HG03025 (cell line): ENCODE data around the gene PRKCZ.

Source experiments
- ATAC-seq: cut with Tn5 transposase; IDR thresholded peaks from one replicate; pipeline ENCODE4 v1.9.1; 2021; ENCODE audit warnings: mild to moderate bottlenecking, moderate library complexity; ENCODE audit not compliant: unreplicated experiment, low FRiP score

Gene PRKCZ

DNA sequence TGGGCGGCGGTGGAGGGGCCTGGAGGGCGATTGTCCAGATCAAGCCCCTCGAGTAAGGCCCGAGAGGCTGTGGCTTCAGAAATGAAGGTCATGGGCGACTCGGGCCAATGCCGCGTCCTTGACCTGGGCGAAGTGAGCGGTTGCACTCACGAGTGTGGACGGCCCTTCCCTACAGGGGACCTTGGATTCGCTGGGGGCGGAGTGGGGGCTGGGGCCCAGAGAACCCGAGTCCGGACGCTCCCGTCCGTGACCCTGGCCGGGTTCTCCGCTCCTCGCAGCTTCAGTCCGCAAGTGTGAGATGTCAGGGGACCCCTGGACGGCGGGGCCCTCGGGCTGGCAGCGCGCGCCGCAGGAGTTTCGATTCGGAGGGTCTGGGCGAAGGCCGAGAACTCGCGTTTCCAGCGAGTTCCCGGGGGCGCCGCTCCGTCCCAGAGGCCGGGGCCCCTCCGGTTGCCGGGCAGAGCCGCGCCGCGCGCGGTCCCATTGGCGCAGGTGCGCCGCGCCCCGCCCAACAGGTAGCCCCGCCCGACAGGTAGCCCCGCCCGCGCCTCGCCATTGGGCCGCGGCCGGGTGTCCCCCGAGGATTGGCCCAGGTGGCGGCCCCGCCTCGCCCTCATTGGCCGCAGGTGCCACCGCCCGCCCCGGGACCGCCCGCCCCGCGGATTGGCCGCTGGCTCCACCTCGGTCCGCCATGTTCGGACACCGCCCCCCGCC, at the start of gene PRKCZ:
PRKCZ (plus strand) TSS at position 694 of the 714 bp plus-strand sequence. CDS start 220 bp downstream, outside the sequence.
- ATAC-seq, result no peak

DNA sequence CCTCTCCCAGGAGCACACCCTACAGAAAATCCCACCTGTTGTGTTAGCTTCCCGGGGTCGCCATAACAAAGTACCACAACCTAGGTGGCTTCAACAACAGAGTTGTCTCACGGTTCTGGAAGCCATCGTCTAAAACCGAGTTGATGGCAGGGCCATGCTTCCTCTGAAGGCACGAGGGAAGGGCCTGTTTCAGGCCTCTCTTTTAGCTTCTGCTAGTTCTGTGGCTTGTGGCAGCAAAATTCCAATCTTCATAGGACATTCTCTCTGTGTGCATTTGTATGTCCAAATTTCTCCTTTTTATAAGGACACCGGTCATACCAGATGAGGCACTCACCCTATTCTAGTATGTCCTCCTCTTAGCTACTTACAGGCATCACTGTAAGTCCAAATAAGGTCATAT, 49.8 kb upstream of the PRKCZ start:
- ATAC-seq, result no peak

DNA sequence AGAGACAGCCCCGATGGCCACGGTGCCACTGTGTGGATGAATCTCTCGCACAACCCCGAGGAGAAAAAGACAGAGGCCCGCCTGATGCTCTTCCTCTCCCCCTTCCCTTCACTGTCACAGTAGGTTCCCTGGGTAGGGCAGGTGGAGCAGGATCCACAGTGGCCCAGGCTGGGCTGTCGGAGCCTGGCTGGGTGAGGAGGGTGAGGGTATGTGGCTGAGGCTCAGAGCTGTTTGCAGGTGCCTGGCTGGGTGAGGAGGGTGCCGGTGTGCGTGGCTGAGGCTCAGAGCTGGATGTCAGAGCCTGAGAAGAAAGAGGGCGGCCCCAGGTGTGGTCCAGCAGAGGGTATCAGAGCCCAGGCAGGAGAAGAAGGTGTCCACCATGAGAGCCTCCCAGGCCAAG, 49.4 kb upstream of the PRKCZ start:
- no peak for ATAC-seq

DNA sequence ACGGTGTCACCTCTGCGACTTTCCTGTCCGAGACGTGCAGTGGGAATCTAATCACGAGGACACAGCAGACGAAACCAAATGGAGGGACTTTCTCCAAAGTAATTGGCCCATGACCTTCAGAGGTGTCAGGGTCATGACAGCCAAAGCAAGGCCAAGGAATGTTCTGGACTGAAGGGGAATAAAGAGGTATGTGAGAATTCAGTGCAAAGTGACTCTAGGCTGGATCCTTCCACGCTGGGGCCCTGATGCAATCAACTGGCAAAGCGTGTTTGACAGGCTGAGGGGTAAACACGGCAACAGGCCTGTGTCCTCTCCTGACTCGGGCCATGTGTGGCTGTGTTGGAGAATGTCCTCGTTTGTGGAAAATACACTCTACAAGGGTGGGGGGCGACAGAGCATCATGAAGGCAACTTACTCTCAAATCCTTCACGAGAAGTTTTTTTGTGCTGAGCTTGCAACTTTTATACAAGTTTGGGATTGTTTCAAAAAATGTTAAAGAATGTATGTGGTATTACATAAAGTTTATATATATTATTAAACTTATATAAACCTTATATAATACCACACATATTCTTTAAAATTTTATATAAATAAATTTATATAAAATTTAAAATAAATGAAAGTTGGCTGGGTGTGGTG, 48.3 kb upstream of the PRKCZ start:
- no peak for ATAC-seq

DNA sequence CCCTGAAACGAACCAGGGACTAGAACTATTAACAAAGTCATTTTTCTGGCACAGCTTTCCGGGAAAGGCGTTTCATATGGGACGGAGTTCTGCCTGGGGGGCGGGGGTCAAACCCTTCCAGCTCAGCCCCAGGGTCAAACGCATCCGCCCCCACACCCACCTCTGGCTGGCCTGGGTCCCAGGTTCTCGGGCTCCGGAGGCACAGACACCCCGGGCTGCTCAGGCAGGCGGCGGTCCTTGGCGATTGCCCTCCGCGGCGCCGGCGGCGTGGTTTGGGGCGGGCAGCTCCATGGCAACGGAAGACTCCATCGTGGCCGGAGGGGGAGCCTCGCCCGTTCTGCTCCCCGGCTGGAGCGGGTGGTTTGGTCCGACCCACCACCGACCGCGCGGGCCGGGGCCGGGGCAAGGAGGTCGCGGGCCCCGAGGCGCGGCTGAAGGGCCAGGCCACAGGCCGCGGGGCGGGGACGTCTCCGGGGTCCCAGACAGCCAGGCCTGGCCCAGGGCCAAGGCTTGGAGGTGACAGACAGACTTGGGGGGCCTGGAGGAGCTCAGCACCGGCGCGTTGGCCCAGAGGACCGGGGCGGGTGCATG, 46.6 kb upstream of the PRKCZ start, which contains the start of gene CFAP74:
CFAP74 (minus strand) TSS at position 246 of the 591 bp plus-strand sequence. CDS start 12,830 bp downstream, outside the sequence.
- ATAC-seq, result no peak

DNA sequence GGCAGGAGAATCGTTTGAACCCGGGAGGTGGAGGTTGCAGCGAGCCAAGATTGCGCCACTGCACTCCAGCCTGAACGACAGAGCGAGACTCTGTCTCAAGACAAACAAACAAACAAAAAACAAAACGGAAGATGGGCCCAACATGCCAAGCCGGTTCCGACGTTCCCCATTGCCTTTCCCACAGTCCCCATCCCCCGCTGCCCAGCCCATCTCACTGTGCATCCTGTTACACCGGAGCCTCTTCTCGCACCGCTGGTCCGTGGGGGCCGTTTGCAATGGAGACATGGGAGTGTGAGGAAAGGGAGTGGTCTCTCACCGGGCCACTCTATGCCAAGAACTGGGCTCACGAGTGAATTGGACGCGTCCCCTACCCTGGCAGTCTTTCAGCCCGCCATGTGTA, 45.4 kb upstream of the PRKCZ start:
- no peak for ATAC-seq

DNA sequence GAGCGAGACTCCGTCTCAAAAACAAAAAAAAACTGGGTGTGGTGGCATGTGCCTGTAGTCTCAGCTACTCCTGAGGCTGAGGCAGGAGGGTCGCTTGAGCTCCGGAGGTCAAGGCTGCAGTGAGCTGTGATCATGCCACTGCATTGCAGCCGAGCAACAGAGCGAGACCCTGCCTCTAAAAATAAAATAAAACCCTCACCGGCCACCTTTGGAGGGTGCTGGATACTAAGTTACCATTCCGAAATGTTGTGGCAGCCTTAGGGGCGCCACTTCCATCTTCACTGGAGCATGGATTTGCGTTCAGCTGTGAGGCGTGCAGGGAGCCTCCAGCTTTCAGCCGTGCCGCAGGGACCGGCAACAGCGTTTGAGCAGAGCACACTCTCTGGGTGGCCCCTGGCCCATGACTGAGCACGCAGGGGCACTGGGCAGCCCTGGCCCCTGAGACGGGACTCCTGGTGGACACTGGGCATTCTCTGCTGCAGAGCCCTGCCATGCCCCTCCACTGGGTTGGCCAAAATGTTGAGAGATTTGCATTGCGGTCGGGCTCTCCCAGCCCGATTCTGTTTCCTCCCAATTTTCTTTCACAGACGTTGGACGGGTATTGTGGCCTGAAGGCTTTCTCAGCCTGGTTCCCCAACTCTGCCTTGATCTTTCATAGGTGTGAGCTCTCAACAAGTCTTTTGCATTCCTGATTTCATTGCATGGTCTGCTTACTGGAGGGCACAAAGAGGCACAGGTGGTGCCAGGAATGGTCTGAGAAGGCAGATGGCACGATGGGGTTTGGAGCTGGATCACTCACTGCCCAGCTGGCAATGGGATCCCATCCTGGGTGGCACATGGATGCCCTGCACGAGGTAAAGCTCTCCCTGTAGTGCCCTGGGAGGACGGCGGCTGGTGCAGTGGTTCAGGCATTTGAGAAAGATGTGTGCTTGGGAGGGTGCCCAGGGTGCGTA, 40.8 kb upstream of the PRKCZ start:
- ATAC-seq, result no peak

DNA sequence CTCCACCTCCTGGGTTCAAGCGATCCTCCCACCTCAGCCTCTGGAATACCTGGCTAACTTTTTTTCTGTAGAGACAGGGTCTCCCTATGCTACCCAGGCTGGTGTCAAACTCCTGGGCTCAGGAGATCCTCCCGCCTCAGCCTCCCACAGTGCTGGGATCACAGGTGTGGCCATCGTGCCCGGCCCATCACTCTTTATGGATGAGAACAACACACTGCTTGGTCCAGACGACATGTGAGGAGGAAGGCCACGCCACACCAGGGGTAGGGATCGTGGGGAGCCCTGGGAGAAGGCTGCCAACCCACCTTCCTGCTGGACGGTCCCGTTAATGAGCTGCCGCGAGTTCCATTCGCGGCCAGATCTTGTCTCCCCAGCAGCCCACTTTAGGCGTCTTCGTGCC, 36.0 kb upstream of the PRKCZ start:
- ATAC-seq, result no peak

DNA sequence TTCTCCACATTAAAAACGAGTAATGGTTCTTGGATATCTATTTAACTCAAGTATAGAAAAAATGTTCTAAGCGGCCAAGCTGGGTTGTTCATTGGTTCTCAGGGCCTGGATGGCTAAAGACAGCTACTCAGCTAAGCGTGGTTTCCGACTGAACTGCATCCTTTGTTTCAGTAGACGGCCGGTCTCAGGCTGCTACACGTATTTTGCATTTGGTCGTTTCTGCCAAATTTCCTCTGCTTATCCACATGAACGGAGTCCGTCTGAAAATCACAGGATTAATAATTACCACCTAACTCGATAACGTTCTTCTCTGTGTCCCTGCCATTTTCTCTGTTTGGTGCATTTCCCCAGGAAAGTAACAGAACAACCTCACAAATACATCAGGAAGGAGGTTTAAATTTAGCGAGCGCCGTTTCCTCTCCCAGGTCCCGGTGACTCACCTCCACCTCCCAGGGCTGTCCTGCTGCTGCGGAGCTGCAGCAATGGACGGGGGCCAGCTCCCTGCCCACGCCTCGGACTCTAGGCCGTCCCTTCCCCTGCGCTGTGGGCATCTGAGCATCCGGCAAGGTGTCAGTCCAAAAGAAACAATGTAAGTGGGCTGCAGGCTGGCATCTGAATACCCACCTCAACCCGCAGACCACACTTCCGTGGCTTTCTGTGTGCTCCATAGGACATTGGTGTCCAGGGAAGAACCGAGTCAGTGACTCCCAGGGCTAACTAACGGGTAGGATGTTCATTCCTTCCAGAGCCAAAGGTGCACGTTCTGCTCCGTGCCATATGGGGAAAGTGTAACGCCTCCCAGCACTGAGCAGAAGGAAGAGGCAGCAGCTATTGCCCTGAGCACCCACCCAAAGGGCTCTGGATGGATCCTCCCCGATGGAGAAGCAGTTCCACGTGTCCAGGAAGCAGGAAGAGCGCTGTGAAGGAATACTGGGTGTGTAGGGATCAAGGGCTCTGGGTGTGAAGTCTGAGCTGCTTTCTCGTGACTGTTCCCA, 35.2 kb upstream of the PRKCZ start:
- ATAC-seq, result no peak

DNA sequence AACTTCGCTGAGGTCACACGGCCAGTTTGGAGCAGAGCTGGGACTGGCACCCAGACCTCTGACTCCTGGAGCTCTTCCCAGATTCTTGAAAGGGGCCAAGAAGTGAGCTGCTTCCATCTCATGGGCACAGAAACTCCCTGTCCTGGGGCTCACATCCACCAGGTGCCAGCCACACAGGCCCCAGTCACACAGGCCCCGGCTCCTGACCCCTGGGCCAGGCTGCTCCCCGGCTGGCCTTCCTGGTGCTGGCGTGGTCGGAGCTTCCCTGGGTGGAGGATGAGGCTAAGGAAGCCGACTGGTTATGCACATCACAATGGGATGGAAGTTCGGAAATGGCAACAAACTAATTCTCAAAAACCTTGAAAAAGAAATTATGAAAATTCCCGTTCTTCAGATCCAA, 34.1 kb upstream of the PRKCZ start:
- no peak for ATAC-seq

DNA sequence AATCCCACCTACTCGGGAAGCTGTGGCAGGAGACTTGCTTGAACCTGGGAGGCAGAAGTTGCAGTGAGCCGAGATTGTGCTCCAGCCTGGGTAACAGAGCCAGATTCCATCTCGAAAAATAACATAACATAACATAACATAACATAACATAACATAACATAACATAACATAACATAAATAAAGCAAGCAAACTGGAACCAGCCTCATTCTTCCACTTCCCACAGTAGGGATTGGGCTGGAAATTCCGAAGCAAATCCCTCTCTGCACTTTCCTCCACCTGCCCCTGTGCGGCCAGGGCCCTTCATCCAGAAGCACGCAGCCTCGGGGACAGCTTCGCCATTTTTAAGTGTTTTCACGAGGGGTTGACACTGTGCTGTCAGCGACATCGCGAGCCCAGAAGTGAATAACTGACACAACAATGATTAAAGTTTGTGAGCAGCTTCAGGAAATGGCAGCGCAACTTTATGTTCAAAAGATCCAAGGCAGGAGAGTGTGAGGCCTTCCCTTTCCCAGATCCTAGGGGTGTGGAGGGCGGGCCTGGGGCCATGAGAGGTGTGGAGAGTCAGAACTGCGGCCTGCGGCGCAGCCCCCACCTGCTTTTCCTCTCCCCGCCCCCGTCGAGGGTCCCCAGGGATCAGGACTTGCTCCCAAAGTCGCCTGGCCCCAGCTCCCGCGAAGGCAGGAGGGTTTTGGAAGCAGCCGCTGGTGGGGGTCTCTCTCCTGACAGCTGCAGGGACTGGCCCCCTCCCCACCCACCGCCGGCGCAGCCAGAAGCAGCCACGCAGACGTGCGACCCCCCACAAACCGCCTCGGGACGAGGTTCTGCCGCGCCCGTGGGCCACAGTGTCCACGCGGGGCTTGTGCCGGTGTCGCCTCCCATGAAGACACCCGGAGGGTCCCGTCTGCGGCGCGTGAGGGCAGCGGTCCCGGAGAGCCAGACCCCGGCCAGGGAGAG, 31.7 kb upstream of the PRKCZ start:
- no peak for ATAC-seq

DNA sequence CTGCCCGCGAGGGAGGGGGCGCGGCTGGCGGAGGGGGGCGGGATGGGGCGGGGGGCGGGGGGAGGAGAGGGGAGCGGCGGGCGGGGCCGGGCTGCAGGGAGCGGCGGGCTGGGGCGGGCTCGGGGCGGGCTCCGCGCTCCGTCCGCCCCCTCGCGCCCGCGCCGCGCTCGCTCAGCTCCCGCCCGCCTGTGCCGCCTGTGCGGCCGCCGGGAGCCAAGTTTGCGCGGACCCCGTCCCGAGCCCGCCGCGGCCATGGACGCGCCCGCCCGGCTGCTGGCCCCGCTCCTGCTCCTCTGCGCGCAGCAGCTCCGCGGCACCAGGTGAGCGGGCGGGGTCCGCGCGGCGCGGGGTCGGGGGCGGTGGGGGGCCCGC, 31.1 kb upstream of the PRKCZ start, which contains the start of gene GABRD:
GABRD (plus strand) TSS at position 174 of the 372 bp plus-strand sequence; CDS start at position 253, 79 bp downstream.
- no peak for ATAC-seq

DNA sequence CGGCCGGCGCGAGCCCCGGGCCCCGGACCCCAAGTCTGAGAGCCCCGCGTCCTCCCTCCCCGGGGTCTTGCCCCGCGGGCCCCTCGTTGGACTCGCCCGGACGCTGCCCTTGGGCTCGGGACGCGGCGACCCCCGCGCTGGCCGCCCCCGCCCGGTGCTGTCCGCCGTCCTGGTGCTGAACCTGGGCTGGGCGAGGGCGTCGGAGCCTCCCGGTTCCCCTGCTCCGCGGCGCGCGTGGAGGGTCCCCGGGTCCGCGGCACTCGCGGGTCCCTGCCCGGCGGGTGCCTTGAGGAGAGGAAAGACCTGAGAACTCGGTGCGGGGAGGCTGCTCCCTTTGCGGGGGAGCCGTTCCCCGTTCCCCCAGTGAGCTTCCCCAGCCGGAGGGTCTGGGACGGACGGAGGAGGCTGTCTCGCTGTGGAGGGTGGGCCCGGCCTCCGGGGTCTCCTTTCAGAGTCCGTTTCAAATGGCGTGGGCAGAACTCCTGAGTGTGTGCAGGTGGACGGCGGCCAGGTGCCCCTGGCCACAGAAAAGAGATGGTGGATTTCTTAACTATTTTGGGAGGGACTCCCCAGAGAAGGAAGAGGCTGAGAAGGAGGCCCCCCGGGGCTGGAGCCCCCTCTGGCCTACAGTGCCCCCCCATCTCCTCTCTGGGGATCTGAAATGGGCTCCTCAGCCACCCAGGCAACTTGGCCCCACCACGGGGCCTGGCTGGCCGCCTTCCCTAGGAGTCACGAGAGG, 30.5 kb upstream of the PRKCZ start:
- no peak for ATAC-seq

DNA sequence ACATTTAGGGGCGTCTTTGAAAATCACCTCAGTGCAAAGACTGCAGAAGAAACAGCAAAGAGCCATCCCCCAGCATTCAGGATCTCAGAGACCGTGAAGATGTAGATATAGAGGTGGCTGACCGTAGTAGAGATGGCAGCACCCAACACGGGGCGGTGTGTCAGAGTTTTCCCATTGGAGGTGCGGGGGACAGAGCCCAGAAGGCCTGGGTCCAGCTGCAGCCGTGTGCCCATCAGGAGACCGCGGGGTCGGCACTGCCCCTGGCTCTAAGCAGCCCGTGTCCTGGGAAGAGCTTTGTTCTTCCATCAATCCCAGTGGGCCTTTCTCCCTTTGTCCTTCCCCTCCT, 29.9 kb upstream of the PRKCZ start:
- ATAC-seq, result no peak

DNA sequence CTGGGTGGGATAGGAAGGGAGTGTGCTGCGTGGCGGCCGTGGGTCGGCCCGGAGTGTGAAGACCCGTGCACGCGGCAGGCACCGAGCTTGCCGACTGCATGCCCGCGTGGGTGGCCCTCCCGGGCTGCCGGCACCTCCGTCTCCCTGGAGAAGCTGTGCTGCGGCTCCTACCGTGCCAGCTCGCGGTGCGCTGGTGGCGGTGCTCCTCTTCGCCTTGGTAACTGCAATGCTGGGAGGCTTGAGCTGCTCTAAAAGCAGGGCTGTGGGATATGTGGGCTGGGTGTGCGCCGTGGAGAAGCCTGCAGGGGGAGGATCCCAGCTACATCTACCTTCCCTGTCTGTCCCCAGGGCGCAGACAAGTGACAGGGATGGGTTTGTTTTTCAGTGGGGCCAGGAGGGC, 28.7 kb upstream of the PRKCZ start:
- no peak for ATAC-seq

DNA sequence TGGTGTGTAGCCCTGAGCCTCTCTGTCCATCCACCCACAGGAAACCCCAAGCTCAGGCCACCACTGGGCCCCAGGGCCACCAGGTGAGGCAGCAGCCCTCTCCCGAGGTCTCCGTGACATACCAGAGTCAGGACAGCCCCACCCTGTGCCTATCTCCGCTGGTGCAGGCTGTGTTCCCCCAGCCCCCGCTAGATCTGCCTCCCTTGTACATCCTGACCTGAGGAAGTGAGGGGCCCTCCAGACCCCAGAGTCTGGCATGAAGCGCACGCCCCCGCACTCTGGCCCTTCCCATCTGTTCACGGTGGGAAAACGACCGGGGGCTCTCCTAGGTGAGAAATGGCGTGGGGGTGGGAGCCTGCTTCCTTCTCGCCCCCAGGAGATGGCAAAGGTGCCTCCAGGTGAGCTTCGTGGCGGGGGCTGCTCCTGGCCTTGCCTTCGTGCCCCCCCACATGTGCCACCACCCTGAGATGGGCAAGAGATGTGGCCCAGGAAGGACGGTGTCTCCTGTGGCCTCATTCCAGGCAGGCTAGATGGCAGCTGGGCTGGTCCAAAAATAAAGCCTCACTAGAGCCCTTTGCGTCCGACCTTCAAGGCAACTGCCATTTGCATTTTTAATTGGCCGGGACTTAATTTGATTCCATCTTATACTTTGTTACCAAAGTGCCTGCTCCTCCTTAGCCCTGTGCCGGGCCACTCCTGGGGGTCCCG, 28.0 kb upstream of the PRKCZ start:
- ATAC-seq, result no peak

DNA sequence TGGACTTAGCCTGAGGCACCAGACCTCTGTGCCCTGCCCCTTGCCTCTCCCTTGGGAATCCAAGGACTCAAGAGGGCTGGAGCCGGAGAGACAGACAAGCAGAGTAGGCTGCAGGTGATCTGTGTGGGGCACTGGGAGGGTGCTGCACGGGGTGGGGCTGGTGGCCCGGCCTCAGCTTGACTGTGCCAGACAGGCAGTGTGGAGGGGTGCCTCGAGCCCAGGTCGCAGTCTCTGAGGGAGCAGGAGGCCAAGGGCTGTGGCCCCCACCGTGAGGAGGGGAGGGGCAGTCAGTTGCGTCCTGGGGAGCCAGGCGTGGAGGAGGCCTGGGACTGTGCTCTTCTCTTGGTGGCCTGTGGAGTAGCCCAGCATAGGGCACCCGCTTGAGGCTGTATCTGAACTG, 27.0 kb upstream of the PRKCZ start:
- ATAC-seq, result no peak
